Heart right ventricle (tissue), 16 donors: ENCODE measurements around the gene LOXHD1. TPM values are rescaled to one million over a fixed set of nuclear protein-coding genes. Genes with fewer than 3 reads are reported as not detected.

Experiments
- ATAC-seq, 8 donors: fragments of 200-7000 bp; cut with Tn5 transposase; one replicate each; pipeline ENCODE4 v1.9.1; 2020; ENCODE audit warnings: mild to moderate bottlenecking in 8 of 8, moderate library complexity in 8 of 8, moderate number of reproducible peaks in 1 of 8
- DNase-seq, 2 donors: peaks; one replicate each; pipeline ENCODE4 v3.0.0-alpha.2; 2020
- H3K27ac ChIP-seq, 10 donors: fragments of 200-600 bp; sonication (generic) in 2 of 10; one replicate each; pipeline versions ENCODE4 v1.5.0 to v1.8.0; 2020 to 2022; ENCODE audit warnings: mild to moderate bottlenecking in 3 of 10
- H3K27me3 ChIP-seq, 7 donors: fragments of 200-600 bp; one replicate each; pipeline ENCODE4 v1.8.0; 2021 to 2022; ENCODE audit warnings: mild to moderate bottlenecking in 2 of 7
- H3K36me3 ChIP-seq, 9 donors: fragments of 200-600 bp; sonication (generic) in 1 of 9; one replicate each; pipeline versions ENCODE4 v1.5.0 to v1.8.0; 2020 to 2022; ENCODE audit warnings: mild to moderate bottlenecking in 2 of 9
- H3K4me1 ChIP-seq, 9 donors: fragments of 200-600 bp; sonication (generic) in 1 of 9; one replicate each; pipeline versions ENCODE4 v1.5.0 to v1.8.0; 2020 to 2022; ENCODE audit warnings: mild to moderate bottlenecking in 4 of 9
- H3K4me3 ChIP-seq, 10 donors: fragments of 200-600 bp; sonication (generic) in 2 of 10; one replicate each; pipeline versions ENCODE4 v1.5.0 to v1.8.0; 2020 to 2022; ENCODE audit warnings: mild to moderate bottlenecking in 7 of 10, moderate library complexity in 2 of 10
- H3K9me3 ChIP-seq, 11 donors: fragments of 200-600 bp in 10 of 11; sonication (generic) in 2 of 11; one replicate each; pipeline versions ENCODE4 v1.5.0 to v1.8.0; 2013 to 2022; ENCODE audit warnings: mild to moderate bottlenecking in 2 of 11, control low read depth in 1 of 11, moderate library complexity in 1 of 11
- WGBS, 2 donors: extraction: QIAGEN DNeasy Blood & Tissue Kit; methylation state at CpG; one replicate each; pipeline ENCODE4 v1.1.7; 2013; ENCODE audit warnings: inconsistent platforms in 1 of 2; 5-methylcytosine and 5-hydroxymethylcytosine counted together
- intact Hi-C, 10 donors: fragments of 100-400 bp; cut with DNase I; formaldehyde crosslinking; loops; one replicate each; pipeline versions ENCODE4 v1.11.1 to v1.14.2; 2022
- polyA plus RNA-seq, 2 donors: library from polyadenylated mRNA; stranded (reverse); fragments of 200-250 nt; gene quantifications; one replicate each; pipeline ENCODE4 v1.2.3, GENCODE V29; 2013
- total RNA-seq, 10 donors: library from RNA; stranded (reverse); fragmentation: NEBNext Ultra II Directional in 3 of 10; extraction: Animal tissue kit (Norgen Biotek cat#: 25700) in 3 of 10; gene quantifications; one replicate each; pipeline versions ENCODE4 v1.2.1 to v1.2.4, GENCODE V29; 2021 to 2023
- TF ChIP-seq, protein P1 (sequence below), 9 donors: fragments of 200-600 bp; sonication (generic) in 2 of 9; IDR thresholded peaks; one replicate each; pipeline versions ENCODE4 v1.5.0 to v1.8.0; 2021 to 2022; ENCODE audit warnings: antibody characterized with exemption in 9 of 9, mild to moderate bottlenecking in 5 of 9, moderate library complexity in 1 of 9
- donor health status: Arrhythmogenic right ventricular cardiomyopathy.
- donor health status: ischemic (EF 13 %, LVEDD 7.1; RV severe dilation, severe dysfunction).
- donor health status: healthy with polysubstance abuse.
- donor health status: DM: no; HTN: yes; CAD: no.
- donor health status: DM: no; HTN: no; CAD: no.
- donor health status: ischemic (EF 25% LVEDD 6.9; RV normal size, moderate dysfunction).
- donor health status: ischemic (EF 25% LVEDD 5.7; RV mildly dilated, moderate dysfunction).
- donor health status: healthy.
- donor health status: DM: yes; HTN: yes; CAD: no.
- donor health status: Ischemic cardiomyopathy.
- donor health status: ischemic (EF 35%, LVEDD 5.7; RV mildly dilated, moderate dysfunction).
- donor health status: nonischemic (EF 11% LVEDD 7.7; RV severe dilation, severe dysfunction).
- donor health status: DM: yes; HTN: yes; CAD: no.
- donor health status: PGD.
- donor health status: ischemic (EF 29% LVEDD 5.4; RV normal size, mild dysfunction).
- donor health status: nonischemic (EF 23%, LVEDD 6.1; RV moderate dilation, normal function).

The LOXHD1 gene
- total and polyA plus RNA-seq, 12 donors, result 0.15 to 1.9 (median 0.88) TPM

DNA sequence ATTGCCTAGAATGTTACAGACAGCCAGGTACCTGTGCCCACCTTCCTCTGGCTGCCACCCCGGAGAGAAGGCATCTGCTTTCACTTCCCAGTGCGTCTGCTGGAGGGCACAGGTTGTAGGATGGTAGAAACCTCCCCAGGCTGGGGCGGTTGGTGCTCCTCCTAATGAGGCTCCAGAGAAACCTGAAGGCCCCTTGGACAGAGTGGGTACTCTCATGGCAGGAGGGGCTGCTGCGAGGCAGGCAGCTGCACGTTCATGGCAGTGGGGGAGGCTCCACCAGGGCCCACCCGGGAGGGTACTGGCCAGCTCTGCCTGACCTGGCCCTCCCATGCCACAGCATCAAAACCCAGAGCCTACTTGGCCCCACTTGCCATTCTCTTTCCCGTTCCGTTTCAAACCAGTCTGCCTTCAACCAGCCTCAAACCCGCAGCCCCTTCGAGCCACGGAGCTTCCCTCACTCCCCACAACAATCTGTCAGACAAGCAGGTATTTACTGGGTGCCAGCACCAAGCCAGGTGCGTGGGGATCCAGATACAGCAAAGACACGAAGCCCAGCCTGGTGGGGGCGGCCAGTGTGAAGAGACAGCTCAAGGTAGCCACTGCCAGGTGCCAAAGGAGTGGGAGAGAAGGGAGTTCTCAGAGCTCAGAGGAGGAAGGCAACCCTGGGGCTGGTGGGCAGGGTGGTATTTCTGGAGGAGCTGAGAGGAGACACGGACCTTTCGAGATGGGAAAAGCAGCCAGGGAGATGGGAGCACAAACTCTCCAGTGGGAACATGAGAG lies 229.6 kb downstream of the LOXHD1 start:
- TF ChIP-seq, protein P1, sequence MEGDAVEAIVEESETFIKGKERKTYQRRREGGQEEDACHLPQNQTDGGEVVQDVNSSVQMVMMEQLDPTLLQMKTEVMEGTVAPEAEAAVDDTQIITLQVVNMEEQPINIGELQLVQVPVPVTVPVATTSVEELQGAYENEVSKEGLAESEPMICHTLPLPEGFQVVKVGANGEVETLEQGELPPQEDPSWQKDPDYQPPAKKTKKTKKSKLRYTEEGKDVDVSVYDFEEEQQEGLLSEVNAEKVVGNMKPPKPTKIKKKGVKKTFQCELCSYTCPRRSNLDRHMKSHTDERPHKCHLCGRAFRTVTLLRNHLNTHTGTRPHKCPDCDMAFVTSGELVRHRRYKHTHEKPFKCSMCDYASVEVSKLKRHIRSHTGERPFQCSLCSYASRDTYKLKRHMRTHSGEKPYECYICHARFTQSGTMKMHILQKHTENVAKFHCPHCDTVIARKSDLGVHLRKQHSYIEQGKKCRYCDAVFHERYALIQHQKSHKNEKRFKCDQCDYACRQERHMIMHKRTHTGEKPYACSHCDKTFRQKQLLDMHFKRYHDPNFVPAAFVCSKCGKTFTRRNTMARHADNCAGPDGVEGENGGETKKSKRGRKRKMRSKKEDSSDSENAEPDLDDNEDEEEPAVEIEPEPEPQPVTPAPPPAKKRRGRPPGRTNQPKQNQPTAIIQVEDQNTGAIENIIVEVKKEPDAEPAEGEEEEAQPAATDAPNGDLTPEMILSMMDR (IDR thresholded peaks at IDR 0.05), result no peak
- ATAC-seq (no peak), DNase-seq (no peak)
- Histone ChIP-seq H3K27ac (no peak overlapping the region), H3K9me3 (no peaks in the 10 kb centered on the region), H3K27me3 (no peaks in the 10 kb centered on the region), H3K4me3 (no peak overlapping the region), H3K36me3 (no peaks in the 10 kb centered on the region), H3K4me1 (peaks cover 0 to 4% (median 0%) of the 10 kb centered on the region in 9 donors)
- WGBS, 2 donors, result 93 to 96% methylated on average over 16 of the region's 16 CpGs
- intact Hi-C loops, result loop anchor here in 1 of 10 donors (10.0 kb wide), 2 partner anchors 47 to 93 kb away; a partner anchor contains a TSS

Other genes starting within 250 kb of the LOXHD1 start
- gene ST8SIA5, start 99.8 kb upstream of the LOXHD1 start, total RNA-seq, result 10 to 100 TPM in 4 of 10 donors, 1 to 10 TPM in 6; 1.4 to 16.8 (median 7.1) TPM
- gene ST8SIA5, start 99.8 kb upstream of the LOXHD1 start, polyA plus RNA-seq, result 1 to 10 TPM; 1.0 to 2.6 TPM